ENCODE results near the gene MECP2.

Gene MECP2

DNA sequence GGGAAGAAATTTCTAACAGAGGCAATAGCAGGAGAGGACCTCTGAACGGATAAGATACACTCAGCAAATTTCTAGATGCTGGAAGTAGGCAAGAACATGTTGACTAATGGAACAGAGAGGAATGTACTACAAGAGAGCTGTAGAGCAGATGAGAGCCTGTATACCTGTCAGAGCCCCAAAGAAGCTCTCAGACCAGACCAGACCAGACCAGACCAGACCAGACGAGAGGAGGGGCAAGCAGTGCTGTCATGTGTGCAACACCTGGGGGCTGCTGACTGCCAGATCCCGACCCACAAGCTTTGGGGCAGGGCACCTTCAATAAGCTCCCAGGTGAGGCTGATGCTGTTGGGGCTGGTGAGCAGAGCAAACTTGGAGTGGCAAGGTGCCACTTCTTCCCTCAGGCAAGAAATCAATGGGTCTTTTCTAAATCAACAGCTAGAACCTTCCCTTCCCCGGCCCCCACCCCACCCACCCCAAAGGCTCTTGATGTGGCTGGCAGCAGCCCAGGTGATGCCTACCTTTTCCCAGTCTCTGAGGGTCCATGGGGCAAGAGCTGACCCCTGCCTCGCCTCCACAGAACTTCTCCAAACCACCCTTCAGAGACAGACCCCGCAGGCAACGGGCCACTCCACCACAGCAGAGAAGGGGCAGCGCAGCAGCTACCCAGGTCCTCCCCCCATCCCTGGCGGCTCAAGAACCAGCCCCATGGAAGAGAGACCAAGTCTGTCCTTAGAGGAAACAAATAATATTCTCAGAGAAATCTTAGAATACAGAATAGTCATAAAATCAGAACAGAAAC is 32.7 kb downstream of the MECP2 start:
- DNase-seq (ENCODE audit: insufficient read length, low spot score) (no peak), FAIRE-seq (no peak)

DNA sequence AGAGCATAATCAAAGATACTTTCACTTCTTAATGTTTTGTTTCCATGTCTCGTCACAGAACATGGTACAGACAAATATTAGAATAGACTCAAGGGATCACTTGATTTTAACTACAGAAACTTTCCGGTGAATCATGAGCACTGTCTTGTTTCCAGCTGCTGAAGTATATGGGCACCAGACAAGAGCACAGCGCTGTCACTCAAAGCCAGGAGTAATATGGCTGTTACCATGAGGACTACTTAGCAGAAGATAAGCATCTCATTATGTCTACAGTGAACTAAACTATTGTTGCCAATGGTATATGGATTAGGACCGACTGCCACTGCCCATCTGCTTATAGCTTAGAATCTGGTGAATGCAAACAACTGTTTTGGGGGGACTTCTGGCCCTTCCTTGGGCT is 34.3 kb downstream of the MECP2 start:
- no peak for DNase-seq (ENCODE audit: insufficient read length, low spot score)
- FAIRE-seq, result no peak

DNA sequence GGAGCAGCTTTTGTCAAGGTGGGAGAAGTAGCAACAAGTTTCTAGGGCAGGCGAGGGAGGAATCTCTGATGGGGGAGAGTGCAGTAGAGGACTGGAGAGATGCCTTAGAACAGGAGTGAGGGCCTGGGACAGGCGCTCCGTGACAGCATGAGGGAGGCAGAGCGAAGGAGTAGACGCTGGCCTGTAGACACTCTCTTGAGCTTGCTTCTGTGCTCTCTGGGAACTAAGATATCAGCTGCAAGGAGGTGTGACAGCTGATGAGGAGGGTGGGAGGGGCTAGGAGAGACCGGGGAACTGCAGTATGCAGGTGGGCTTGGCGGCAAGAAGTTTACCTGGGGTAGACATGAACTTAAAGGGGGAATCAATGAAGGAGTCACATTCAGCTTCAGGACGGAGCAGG is 35.7 kb downstream of the MECP2 start:
- FAIRE-seq (no peak), DNase-seq (ENCODE audit: insufficient read length, low spot score) (no peak)

DNA sequence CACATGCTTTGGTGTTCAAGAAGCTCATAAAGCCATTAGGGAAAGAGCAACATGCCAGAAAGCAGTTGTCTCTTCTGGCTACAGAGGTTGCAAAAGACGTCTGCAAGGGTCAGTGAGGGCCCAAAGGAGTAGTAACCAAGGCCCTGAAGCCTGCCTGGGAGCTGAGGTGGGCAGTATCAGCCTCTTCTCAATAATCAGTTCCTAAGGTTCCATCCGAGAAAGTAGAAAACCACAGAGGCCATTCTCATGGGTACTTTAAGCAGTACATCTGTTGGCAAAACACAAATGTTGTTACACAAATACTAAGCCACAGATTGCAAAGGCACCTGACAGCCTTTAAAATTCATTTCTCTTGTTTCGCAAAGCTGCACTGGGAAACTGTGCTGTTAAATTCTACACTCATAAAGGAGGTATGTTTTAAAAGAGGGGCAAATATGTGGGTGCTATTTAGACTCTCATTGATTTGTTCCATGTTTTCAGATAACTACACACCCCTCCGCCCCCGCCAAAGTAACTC is 37.7 kb downstream of the MECP2 start:
- FAIRE-seq (no peak), DNase-seq (ENCODE audit: insufficient read length, low spot score) (no peak)

DNA sequence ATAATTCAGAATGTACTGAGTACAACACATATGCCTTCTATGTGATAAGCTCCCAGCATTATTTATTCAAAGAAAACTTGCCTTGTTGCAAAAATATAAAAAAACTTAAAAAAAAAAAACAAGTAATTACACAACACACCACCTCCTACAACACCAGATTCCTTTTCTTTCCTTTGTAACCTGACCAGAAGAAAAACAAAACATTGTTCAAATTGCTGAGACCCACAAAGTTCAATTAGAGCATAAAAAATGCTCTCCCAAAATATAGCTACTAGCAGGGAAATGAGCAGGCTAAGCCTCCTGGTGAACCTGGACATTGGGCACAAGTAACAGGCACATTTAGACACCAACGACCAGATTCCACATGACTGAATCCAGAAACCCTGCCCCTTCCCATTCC is 38.3 kb downstream of the MECP2 start:
- DNase-seq (ENCODE audit: insufficient read length, low spot score) (no peak), FAIRE-seq (no peak)

DNA sequence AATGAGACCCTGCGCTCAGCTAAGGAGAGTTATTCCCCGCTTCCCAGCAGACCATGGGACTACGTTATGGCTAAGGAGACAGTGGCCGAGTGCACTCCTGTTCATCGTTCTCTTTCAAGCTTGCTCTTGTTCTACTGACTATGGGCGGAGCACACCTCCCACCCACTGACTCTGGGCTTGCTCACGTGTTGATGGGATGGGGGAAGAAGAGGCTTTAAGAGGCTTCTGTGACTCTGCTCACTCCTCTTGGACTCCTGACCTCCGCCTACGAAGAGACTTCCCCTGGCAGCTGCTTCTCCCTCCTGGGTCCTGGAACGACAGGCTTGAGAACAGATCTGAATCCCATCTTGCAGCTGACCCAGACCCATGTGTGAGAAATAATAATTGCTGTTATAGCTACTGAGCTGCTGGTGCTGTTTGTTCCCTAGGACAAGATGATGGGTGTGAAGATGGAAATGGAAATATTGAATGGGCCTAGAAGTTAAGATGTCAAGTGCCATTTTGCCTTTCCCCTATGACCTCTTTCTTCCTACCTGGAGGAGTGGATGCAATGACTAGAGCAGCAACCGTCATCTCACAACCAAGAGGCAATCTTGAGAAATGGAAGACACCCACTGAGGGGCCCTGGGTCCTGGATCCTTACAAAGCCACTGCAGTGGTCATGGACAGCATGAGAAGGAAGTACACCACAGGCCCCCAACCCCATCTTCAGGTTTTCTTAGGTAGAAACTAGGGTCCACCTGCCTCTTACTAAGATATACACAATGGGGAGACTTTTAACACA is 39.1 kb downstream of the MECP2 start:
- DNase-seq (ENCODE audit: insufficient read length, low spot score) (no peak), FAIRE-seq (no peak)

DNA sequence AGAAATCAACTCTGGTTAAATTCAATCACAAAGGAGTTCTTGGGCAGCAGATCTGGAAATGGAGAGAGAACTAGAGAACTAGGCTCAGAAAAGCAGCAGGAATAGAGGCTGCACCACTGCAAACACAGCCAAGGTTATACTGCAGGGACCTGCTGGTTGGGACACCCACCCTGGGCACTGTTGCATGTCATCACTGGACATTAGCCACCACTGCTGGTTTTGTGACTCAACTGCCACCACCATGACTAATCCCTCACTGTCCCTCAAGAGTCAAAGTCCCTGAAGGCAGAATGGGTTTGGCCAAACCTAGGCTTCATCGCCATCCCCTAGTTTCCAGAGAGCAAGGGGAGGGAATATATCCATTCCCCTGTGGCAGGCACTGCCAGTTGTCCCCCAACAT is 39.7 kb downstream of the MECP2 start:
- DNase-seq (ENCODE audit: insufficient read length, low spot score) (no peak), FAIRE-seq (no peak)

DNA sequence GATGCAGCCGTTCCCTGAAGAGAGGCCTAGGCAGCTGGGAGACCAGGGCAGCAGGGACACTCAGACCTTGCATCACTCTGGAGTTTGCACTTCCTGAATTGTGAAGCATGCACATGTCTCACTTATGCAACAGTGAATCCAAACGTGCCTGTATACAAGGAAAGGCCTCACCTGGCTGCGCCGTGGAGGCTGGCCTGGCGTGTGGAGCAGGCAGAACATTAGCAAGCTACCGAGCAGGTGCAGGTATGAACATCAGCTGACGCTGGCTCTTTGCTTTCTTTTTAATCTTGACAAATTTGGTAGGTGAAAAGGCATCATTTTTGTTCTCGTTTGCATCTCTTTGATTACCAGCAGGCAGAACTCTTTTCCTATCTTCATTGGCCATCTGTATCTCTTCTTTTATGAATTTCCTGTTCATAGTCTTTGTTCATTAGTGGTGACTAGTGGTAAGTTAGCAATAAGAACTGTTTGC is 40.7 kb downstream of the MECP2 start:
- FAIRE-seq (no peak), DNase-seq (ENCODE audit: insufficient read length, low spot score) (no peak)

DNA sequence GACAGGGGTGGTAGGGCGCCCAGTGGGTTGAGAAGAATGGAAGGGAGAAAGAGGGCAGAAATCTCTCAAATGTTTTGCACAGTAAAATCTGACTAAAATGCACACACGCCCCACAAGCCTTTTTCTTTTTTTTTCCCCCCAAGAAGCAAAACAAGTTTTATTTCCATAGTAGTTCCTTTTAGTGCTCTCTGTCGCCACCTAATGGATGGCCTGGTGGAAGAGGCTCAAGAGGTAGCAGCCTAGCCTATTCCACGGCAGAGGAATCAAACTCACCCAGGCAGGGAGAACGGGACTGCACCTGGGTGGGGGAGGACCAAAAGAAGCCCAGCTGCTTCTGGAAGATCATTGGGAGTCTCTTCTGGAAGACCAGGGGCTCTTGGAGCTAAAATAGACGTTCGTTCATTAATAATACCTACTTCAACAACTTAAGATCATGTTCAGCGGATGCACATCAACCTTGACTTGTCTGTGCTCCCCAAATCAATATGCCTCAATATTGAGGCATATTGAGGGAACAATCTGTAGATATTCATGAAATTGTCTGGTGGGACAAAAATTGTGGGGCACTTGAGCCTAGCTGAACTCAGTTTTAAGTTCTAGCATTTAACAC is 46.2 kb downstream of the MECP2 start:
- FAIRE-seq (no peak), DNase-seq (ENCODE audit: insufficient read length, low spot score) (peak; percentile 14)

DNA sequence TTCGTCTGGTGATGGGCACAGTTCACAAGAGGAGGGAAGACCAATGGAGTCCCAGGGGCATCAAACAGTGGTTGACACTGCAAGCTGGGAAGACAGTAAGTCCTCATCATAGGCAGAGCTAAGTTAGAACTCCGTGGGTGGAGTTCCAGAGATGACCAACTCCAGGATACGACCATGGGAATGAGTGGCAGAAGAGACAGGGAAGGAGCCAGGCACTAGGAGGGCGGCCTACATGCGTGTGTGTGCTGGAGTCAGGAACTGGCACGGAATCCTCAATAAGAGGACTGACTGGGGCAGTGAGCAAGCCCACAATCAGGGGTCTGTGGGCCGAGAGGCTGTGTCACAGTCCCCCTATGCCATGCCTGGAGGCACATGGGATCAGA is 47.4 kb downstream of the MECP2 start:
- FAIRE-seq (no peak), DNase-seq (ENCODE audit: insufficient read length, low spot score) (no peak)

DNA sequence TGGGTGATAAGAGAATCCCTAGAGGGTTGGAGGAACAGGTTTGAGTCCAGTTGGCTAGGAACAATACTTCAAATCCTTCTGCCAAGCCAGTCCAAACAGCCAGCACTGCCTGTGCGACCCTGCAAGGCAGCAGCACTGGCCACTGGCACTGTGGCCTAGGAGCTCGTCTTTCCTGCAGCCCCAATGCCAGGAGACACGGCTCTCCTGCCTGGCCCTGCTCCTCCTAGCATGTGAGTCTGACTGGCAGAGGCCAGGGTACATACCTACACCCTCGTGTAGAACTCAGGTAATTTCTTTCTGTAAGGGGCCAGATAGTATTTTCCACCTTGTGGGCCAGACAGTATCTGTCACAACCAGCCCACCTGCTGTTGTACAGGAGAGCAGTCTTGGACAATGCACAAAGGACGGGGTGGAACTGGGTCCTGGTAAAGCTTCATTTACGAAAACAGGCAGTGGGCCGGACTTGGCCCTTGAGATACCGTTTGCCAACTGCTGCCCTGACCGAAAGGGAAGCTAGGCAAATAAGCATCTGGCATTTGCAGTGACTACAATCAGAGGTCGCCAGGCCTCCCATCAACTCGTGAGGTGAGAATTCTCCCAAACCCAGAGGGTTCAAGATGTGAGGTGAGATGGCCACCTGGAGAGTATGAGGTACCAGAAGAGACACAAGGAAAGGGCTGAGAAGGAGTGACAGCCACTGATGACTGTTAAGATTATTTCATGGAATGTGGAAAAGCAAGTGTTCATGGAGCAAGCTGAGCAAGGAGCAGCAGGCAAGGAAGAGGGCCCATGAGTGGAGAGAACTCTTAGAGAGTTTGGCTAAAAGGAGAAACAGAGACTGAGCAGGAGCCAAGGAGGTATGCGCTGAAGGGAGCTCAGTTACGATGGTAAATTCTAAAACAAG is 48.1 kb downstream of the MECP2 start:
- DNase-seq (ENCODE audit: insufficient read length, low spot score) (no peak), FAIRE-seq (no peak)

DNA sequence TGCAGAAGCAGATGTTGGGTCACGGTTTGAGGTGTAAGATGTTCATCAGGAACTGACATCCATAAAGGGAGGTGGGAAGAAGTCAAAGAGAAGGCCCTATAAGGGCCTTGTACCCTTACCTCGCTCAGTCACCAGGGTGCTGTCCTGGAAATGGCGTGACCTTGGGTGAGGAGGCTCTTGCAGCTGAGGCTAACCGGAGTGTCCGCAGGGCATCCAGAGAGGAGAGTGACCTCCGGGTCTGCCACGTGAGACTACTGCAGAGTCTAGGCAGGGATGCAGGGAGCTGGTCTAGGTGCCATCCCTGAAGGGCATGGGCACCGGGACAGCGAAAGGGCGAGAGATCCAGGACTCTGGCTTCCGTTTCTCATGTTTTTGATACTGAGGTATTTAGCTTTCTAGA is 49.1 kb downstream of the MECP2 start:
- FAIRE-seq, result no peak
- no peak for DNase-seq (ENCODE audit: insufficient read length, low spot score)

DNA sequence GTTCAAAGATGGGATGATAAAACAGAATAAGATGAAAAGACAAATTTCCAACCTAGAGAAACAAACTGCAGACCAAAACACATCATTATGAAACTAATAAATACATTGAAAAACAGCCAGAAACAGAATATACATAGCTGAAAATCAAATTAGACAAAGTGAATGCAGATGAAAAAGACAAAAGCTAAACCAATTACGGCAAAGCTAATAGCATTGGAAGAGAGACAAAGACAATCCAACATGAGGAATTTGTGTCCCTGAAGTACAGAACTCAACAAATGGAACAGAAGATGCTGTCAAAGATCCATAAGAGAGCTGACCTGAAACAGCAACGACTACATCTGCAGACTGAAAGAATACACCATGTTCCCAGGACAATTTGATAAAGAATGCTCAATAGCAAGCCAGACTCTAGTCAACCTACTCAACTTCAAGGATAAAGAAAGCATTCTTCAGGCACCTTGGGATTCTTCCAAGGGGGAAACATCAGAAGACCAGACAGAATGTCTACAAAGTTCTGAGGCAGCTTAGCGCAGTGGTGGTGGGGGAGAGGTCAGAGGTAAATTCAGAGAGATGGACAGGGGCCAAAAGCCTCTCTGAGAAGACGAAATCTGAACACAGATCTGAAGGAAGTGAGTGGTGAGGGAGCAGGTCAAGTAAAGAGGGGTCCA is 50.4 kb downstream of the MECP2 start:
- FAIRE-seq, result no peak
- DNase-seq (ENCODE audit: insufficient read length, low spot score), result no peak

DNA sequence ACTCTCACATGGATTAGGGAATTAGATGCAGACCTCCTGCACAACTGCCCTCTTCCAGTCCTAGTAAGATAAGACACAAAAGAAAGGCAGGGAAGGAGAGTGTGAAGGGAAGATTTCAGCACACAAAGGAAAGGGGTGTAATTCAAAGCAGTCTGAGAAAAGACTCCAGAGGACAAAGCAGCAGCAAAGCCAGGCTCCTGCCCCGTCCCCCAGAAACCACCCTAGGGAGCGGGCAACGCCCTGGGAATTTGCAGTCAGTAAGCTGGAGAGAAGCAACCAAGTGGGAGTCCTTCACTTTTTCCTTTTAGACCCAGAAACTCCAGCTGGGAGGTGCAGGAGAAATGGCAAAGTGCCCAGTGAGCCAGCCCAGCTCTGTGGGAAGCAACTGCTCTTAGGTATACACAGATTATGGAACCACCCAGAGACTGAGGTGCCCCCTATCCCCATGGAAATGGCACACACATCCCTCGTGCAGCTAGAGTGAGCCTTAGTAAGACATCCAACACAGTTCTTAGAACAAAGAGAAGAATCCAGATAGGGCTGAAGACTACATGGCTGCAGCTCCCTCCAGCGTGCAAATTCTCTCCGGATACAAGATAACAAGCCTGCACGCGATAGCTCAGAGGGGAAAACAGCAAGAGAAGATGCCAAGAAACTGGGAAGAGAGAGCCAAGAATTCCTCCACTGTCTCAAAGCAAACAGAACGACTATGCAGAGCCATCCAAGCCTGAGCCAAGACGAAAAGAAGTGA is 51.3 kb downstream of the MECP2 start:
- FAIRE-seq, result no peak
- no peak for DNase-seq (ENCODE audit: insufficient read length, low spot score)

DNA sequence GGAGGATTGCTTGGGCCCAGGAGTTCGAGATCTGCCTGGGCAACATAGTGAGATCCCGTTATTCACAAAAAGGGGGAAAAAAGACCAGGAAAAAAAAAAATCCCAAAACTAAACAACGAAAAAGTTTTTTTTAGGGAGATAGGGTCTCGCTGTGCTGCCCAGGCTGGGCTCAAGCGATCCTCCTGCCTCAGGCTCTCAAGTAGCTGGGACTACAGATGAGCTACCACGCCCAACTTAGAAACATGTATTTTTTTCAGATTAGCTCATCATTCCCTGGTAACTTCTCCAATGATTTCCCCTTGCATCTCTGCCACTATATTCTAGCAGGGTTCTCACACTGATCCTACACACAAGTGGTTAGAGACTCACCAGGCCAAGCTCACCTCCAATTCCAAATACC is 53.4 kb downstream of the MECP2 start:
- FAIRE-seq (no peak), DNase-seq (ENCODE audit: insufficient read length, low spot score) (no peak)

DNA sequence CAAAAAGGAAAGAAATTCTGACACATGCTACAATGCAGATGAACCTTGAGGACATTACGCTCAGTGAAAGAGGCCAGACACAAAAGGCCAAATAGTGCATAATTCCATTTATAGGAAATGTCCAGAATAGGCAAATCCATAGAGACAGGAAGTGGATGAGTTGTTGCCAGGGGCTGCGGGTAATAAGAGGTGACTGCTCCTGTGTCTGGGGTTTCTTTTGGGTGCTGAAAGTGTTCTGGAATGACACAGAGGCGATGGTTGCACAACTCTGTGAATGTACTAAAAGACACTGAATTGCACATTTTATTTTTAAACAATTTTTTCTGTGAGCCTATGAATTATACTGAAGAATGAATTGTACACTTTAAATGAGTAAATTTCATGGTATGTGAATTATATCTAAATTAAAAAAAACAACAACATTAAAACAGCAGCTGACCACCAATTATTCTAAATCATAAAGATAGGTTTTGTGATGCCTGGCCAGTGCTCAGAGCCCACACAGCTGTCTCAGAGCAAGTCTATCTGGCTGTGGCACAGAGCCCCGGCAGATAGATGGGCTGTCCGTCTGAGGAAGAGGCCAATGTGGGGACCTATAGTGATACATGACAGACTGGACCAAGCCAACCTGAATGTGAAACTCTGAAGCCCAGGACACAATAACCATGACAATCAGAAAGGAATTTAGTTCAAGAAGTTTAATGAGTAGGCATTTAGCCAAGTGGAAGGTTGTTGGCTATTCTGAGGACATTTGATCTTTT is 54.3 kb downstream of the MECP2 start:
- FAIRE-seq, result no peak

DNA sequence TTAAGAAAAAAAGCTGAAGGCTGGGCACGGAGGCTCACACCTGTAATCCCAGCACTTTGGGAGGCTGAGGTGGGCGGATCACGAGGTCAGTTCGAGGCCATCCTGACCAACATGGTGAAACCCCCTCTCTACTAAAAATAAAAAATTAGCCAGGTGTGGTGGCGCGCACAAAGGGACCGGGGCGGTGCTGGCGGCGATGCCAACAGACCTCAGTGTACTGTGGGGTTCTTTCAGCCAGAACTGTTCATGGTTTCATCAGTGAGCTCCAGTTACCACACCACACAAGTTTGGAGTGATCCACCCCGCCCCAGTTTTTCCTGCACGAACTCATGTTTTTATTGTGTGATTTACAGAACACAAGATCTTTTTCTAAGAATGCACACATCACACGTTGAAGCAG is 56.7 kb downstream of the MECP2 start:
- no peak for DNase-seq (ENCODE audit: insufficient read length, low spot score)
- no peak for FAIRE-seq

More for the DNA sequence above, 54.3 kb downstream of the MECP2 start:
- no peak for DNase-seq (ENCODE audit: insufficient read length, low spot score)

DNA sequence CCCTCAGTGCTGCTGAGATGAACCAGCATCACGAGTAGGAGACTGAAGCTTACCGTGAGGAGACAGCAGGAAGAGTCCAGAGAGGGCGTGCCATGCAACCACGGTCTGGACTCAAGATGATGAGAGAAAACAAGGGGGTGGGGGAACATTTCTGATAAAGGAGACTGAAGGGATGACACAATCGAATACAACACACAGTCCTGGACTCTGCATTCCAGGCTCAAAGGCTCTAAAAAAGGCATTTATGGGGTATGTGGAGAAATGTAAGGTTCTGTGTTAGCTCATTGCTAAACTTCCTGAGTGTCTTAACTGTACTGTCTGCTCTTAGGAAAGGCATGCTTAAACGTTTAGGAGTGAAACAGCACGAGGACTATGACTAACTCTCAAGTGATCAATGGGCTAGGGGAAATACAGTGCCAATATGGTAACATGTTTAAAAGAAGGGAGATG is 57.2 kb downstream of the MECP2 start:
- FAIRE-seq (no peak), DNase-seq (ENCODE audit: insufficient read length, low spot score) (no peak)

Data from HTR-8/SVneo (cell line).